ENCODE measurements around the gene MANEAL. TPM values are rescaled to one million over a fixed set of nuclear protein-coding genes. Genes with fewer than 3 reads are reported as not detected.
A peak's percentile ranks its signal among the peaks of the same experiment; 100 is the strongest.

Gene MANEAL
- 1 to 10 TPM; 1.0 to 3.1 TPM for total RNA-seq

GRCh38 chr1:37793773-37794371, at the start of gene MANEAL:
Gene MANEAL, plus strand, starts transcription at chr1:37793847. Its CDS starts 336 bp downstream, at chr1:37794183.
- ATAC-seq, result peak; percentile 73 to 81
- Mint-ChIP-seq H3K27ac (no peak within 1 kb of the TSS), H3K9me3 (no peaks in the 10 kb centered on the region)

GRCh38 chr1:37746806-37747205, 46.8 kb upstream of the MANEAL start:
- Mint-ChIP-seq H3K9me3 (peaks cover 0 to 5% of the 10 kb centered on the region in 2 donors), H3K27ac (no peak overlapping the region), H3K36me3 (no peaks in the 10 kb centered on the region)
- ATAC-seq (no peak), DNase-seq (ENCODE audit: low spot score in 2 of 2) (no peak)

More at GRCh38 chr1:37793773-37794371, at the start of gene MANEAL:
- H3K36me3 Mint-ChIP-seq, result peaks cover 0 to 9% of the 10 kb centered on the region in 2 donors
- peak; percentile 36 to 77 for DNase-seq (ENCODE audit: low spot score in 2 of 2)

- DNase-seq (ENCODE audit: low spot score in 2 of 2), result no peak
- Mint-ChIP-seq H3K36me3 (no peaks in the 10 kb centered on the region), H3K27ac (no peak overlapping the region), H3K9me3 (peaks cover 0 to 5% of the 10 kb centered on the region in 2 donors)
- ATAC-seq, result no peak
Measured at GRCh38 chr1:37748565-37748964, 45.1 kb upstream of the MANEAL start.

GRCh38 chr1:37752213-37752582, 41.4 kb upstream of the MANEAL start:
- ATAC-seq, result no peak

GRCh38 chr1:37752583-37753471, 40.8 kb upstream of the MANEAL start:
- Mint-ChIP-seq H3K27ac (no peak overlapping the region), H3K9me3 (no peaks in the 10 kb centered on the region), H3K36me3 (no peaks in the 10 kb centered on the region)
- peak; percentile 25 to 38 for ATAC-seq
- peak in 1 of 2 donors; percentile 58 for DNase-seq (ENCODE audit: low spot score in 2 of 2)

More at GRCh38 chr1:37752213-37752582, 41.4 kb upstream of the MANEAL start:
- H3K27ac Mint-ChIP-seq, result no peak overlapping the region
- H3K36me3 Mint-ChIP-seq, result no peaks in the 10 kb centered on the region
- DNase-seq (ENCODE audit: low spot score in 2 of 2), result no peak
- H3K9me3 Mint-ChIP-seq, result no peaks in the 10 kb centered on the region

- H3K27ac Mint-ChIP-seq, result no peak overlapping the region
- H3K36me3 Mint-ChIP-seq, result no peaks in the 10 kb centered on the region
- DNase-seq (ENCODE audit: low spot score in 2 of 2) (no peak), ATAC-seq (no peak)
- no peaks in the 10 kb centered on the region for H3K9me3 Mint-ChIP-seq
Measured at GRCh38 chr1:37753473-37754321, 40.0 kb upstream of the MANEAL start.

GRCh38 chr1:37755290-37755689, 38.4 kb upstream of the MANEAL start:
- Mint-ChIP-seq H3K9me3 (no peaks in the 10 kb centered on the region), H3K36me3 (no peaks in the 10 kb centered on the region), H3K27ac (peak overlapping the region in 1 of 2 donors; percentile 57)
- ATAC-seq (peak; percentile 92 to 93), DNase-seq (ENCODE audit: low spot score in 2 of 2) (peak in 1 of 2 donors; percentile 49)

GRCh38 chr1:37755951-37756560, 37.6 kb upstream of the MANEAL start:
- no peaks in the 10 kb centered on the region for H3K9me3 Mint-ChIP-seq
- ATAC-seq (no peak), DNase-seq (ENCODE audit: low spot score in 2 of 2) (no peak)
- no peaks in the 10 kb centered on the region for H3K36me3 Mint-ChIP-seq
- no peak overlapping the region for H3K27ac Mint-ChIP-seq

- H3K9me3 Mint-ChIP-seq, result peaks cover 0 to 1% of the 10 kb centered on the region in 2 donors
- H3K27ac Mint-ChIP-seq, result no peak overlapping the region
- ATAC-seq (no peak), DNase-seq (ENCODE audit: low spot score in 2 of 2) (no peak)
- H3K36me3 Mint-ChIP-seq, result peaks cover 4 to 5% of the 10 kb centered on the region in 2 donors
Measured at GRCh38 chr1:37759451-37759850, 34.2 kb upstream of the MANEAL start.

GRCh38 chr1:37761416-37762095, 32.1 kb upstream of the MANEAL start:
- Mint-ChIP-seq H3K9me3 (peaks cover 0 to 5% of the 10 kb centered on the region in 2 donors), H3K27ac (no peak overlapping the region), H3K36me3 (peaks cover 11 to 12% of the 10 kb centered on the region in 2 donors)
- no peak for DNase-seq (ENCODE audit: low spot score in 2 of 2)
- ATAC-seq, result no peak

- no peak for DNase-seq (ENCODE audit: low spot score in 2 of 2)
- H3K36me3 Mint-ChIP-seq, result peaks cover 11 to 12% of the 10 kb centered on the region in 2 donors
Measured at GRCh38 chr1:37762516-37762915, 31.1 kb upstream of the MANEAL start.

GRCh38 chr1:37763791-37764413, 29.7 kb upstream of the MANEAL start:
- H3K36me3 Mint-ChIP-seq, result peaks cover 11 to 12% of the 10 kb centered on the region in 2 donors

More at GRCh38 chr1:37762516-37762915, 31.1 kb upstream of the MANEAL start:
- ATAC-seq, result no peak
- peaks cover 0 to 5% of the 10 kb centered on the region in 2 donors for H3K9me3 Mint-ChIP-seq
- H3K27ac Mint-ChIP-seq, result no peak overlapping the region

GRCh38 chr1:37764414-37764825, 29.2 kb upstream of the MANEAL start:
- H3K9me3 Mint-ChIP-seq, result peaks cover 0 to 5% of the 10 kb centered on the region in 2 donors
- H3K27ac Mint-ChIP-seq, result no peak overlapping the region
- H3K36me3 Mint-ChIP-seq, result peaks cover 11 to 12% of the 10 kb centered on the region in 2 donors
- DNase-seq (ENCODE audit: low spot score in 2 of 2) (peak in 1 of 2 donors; percentile 74), ATAC-seq (peak in 1 of 2 donors; percentile 42)

More at GRCh38 chr1:37763791-37764413, 29.7 kb upstream of the MANEAL start:
- DNase-seq (ENCODE audit: low spot score in 2 of 2), result no peak
- ATAC-seq, result no peak
- H3K9me3 Mint-ChIP-seq, result peaks cover 0 to 5% of the 10 kb centered on the region in 2 donors
- no peak overlapping the region for H3K27ac Mint-ChIP-seq

GRCh38 chr1:37764888-37765441, 28.7 kb upstream of the MANEAL start, which contains the start of gene EPHA10:
Gene EPHA10, minus strand, starts transcription at chr1:37765120. Its CDS starts 54 bp downstream, at chr1:37765066.
- DNase-seq (ENCODE audit: low spot score in 2 of 2) (no peak), ATAC-seq (no peak)
- Mint-ChIP-seq H3K27ac (no peak within 1 kb of the TSS), H3K9me3 (peaks cover 0 to 5% of the 10 kb centered on the region in 2 donors), H3K36me3 (peaks cover 11 to 12% of the 10 kb centered on the region in 2 donors)
